Psoas muscle (tissue), 8 donors: ENCODE measurements around the gene SORL1. TPM values are rescaled to one million over a fixed set of nuclear protein-coding genes. Genes with fewer than 3 reads are reported as not detected.
"Not testable (repeated sequence)": the region's sequence is repeated elsewhere in the genome, so short reads cannot be mapped to it uniquely, and the experiment has no call there.

Experiments used
- ATAC-seq, 4 donors: fragments of 200-7000 bp; cut with Tn5 transposase; one replicate each; pipeline ENCODE4 v1.9.1; 2020; ENCODE audit warnings: moderate library complexity in 3 of 4, mild to moderate bottlenecking in 2 of 4
- DNase-seq, 2 donors: peaks; one replicate each; pipeline ENCODE4 v3.0.0-alpha.2; 2020
- H3K27ac ChIP-seq: fragments of 200-600 bp; one replicate; pipeline ENCODE4 v1.8.0; 2022
- H3K27me3 ChIP-seq, 3 donors: fragments of 200-600 bp in 1 of 3; one replicate each; pipeline versions ENCODE4 v1.6.1 to v1.8.0; 2013 to 2022; ENCODE audit warnings: low read length in 2 of 3, mild to moderate bottlenecking in 2 of 3, moderate library complexity in 1 of 3; ENCODE audit not compliant: insufficient read depth in 3 of 3
- H3K36me3 ChIP-seq, 2 donors: fragments of 200-600 bp in 1 of 2; one replicate each; pipeline versions ENCODE4 v1.6.1 to v1.8.0; 2013 to 2022; ENCODE audit warnings: low read depth in 1 of 2, mild to moderate bottlenecking in 1 of 2, moderate library complexity in 1 of 2; ENCODE audit not compliant: insufficient read depth in 1 of 2
- H3K4me1 ChIP-seq: fragments of 200-600 bp; one replicate; pipeline ENCODE4 v1.8.0; 2022
- H3K4me3 ChIP-seq: fragments of 200-600 bp; one replicate; pipeline ENCODE4 v1.8.0; 2022; ENCODE audit warnings: mild to moderate bottlenecking
- H3K9me3 ChIP-seq: fragments of 200-600 bp; one replicate; pipeline ENCODE4 v1.8.0; 2022
- WGBS, 3 donors: extraction: QIAGEN DNeasy Blood & Tissue Kit; methylation state at CpG; one replicate each; pipeline versions ENCODE4 v1.1.6 to v1.1.7; 2013; 5-methylcytosine and 5-hydroxymethylcytosine counted together
- intact Hi-C, 2 donors: fragments of 100-400 bp; cut with DNase I; formaldehyde crosslinking; loops; one replicate each; pipeline versions ENCODE4 v1.11.0 to v1.14.2; 2022
- polyA plus RNA-seq, 3 donors: library from polyadenylated mRNA; stranded (reverse); fragments of 200-250 nt; gene quantifications; one replicate each; pipeline ENCODE4 v1.2.3, GENCODE V29; 2013
- total RNA-seq, 4 donors: library from RNA; stranded (reverse); fragmentation: NEBNext Ultra II Directional in 2 of 4; extraction: Animal tissue kit (Norgen Biotek cat#: 25700) in 2 of 4; gene quantifications; one replicate each; pipeline versions ENCODE4 v1.2.1 to v1.2.4, GENCODE V29; 2021 to 2023
- TF ChIP-seq, protein P1 (sequence below): fragments of 200-600 bp; IDR thresholded peaks from one replicate; pipeline ENCODE4 v1.8.0; 2022; ENCODE audit warnings: antibody characterized with exemption
- donor health status: healthy with polysubstance abuse.
- donor health status: DM: no; HTN: no; CAD: no; lungs with moderate emphysema.
- donor health status: Bipolar disorder and iron deficiency.
- donor health status: healthy.
- donor health status: DM: yes; HTN: yes; CAD: no.
- donor health status: DM: no; HTN: no; CAD: no.
- donor health status: DM: no; HTN: no; CAD: no.
- donor health status: DM: yes; HTN: yes; CAD: no.

SORL1 gene
- total and polyA plus RNA-seq, 7 donors = 0.07 to 3.3 (median 1.5) TPM

DNA sequence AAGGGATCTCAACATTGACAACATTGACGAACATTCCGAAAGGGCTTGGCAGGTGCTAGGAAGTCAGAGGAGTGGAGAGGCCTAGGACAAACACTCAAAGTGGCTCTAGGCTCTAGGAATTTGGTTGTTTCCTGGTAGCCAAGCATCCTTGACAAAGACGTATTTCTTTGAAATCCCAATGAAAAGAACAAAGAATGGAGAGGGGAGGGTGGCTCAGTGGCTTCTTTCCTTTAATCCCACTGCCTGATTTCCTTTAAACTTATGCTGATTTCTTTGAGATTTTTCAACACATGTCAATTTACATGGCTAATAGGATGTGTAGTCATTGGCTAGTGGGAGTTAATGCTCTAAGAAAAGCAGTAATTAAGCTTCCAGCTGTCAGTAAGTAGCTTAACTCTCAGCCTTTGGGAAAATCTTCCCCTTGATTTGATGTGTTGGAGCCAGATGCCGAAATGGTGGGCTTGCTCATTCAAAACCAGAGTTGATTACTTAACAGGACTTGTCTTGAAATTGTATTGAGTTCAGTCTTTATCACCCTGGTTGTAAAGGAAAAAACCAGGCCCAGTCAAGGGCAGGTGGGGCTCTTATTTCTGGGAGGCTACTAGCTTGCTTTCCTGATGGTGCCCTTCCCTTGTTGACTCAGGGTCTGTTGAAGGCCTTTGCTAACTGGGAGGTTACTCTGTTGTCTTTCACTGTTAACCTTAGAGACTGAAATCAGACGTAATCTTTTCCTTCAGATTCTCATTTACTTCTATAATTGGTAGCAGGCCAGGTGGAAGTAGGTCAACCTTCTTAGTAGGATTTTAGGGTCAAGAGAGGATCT is 45.3 kb downstream of the SORL1 start:
- ATAC-seq (no peak), DNase-seq (no peak)
- 68 to 88% (median 82%) methylated on average over 5 of the region's 5 CpGs for WGBS, 3 donors
- intact Hi-C loops = no loop called here
- H3K4me3 ChIP-seq = no peak overlapping the region
- no peaks in the 10 kb centered on the region for H3K4me1 ChIP-seq
- TF ChIP-seq, protein P1, sequence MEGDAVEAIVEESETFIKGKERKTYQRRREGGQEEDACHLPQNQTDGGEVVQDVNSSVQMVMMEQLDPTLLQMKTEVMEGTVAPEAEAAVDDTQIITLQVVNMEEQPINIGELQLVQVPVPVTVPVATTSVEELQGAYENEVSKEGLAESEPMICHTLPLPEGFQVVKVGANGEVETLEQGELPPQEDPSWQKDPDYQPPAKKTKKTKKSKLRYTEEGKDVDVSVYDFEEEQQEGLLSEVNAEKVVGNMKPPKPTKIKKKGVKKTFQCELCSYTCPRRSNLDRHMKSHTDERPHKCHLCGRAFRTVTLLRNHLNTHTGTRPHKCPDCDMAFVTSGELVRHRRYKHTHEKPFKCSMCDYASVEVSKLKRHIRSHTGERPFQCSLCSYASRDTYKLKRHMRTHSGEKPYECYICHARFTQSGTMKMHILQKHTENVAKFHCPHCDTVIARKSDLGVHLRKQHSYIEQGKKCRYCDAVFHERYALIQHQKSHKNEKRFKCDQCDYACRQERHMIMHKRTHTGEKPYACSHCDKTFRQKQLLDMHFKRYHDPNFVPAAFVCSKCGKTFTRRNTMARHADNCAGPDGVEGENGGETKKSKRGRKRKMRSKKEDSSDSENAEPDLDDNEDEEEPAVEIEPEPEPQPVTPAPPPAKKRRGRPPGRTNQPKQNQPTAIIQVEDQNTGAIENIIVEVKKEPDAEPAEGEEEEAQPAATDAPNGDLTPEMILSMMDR = no peak
- H3K27me3 ChIP-seq = no peaks in the 10 kb centered on the region
- H3K27ac ChIP-seq = no peak overlapping the region
- no peaks in the 10 kb centered on the region for H3K9me3 ChIP-seq
- H3K36me3 ChIP-seq = no peaks in the 10 kb centered on the region

DNA sequence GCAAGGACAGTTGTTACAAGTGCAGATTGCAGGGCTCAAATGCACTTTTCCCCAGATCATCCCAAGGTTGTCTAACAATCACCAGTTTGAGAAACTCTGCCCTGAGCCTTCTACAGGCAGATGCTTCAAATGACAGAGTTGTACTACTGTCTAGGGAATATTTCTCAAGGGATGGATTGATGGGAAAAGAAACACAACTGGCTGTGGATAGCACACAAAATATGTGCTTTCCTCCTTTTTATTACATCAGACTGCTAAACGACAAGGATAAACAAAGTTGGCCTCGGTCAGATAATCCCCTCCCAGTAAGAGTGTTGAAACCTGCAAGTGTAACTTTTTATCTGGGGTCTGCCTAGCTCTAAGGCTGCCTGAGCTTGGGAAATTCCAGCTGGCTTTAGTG is 47.3 kb downstream of the SORL1 start:
- intact Hi-C loops = no loop called here
- 19 to 28% (median 24%) methylated on average over 2 of the region's 2 CpGs for WGBS, 3 donors
- no peaks in the 10 kb centered on the region for H3K9me3 ChIP-seq
- no peak overlapping the region for H3K27ac ChIP-seq
- no peaks in the 10 kb centered on the region for H3K36me3 ChIP-seq
- TF ChIP-seq, protein P1 = no peak
- H3K4me3 ChIP-seq = no peak overlapping the region
- no peak for ATAC-seq
- no peaks in the 10 kb centered on the region for H3K27me3 ChIP-seq
- H3K4me1 ChIP-seq = no peaks in the 10 kb centered on the region
- no peak for DNase-seq

DNA sequence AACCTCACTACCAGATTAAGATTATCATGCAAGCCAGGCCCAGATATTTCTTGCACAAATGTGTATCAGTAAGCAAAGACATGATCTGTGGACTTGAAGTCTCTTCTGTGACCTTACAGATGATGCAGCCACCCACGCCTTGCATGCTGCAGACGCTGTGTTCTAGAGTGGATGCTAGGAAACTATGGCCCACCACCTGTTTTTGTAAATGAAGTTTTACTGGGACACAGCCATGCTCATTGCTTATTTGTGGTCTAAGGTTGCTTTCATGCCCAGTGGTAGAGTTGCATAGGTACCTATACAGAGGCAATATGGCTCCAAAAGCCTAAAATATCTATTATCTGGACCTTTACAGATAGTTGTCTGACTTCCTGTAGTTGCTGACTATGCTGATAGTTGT is 48.2 kb downstream of the SORL1 start:
- ATAC-seq = no peak
- TF ChIP-seq, protein P1 = no peak
- DNase-seq = no peak
- 44 to 74% (median 71%) methylated on average over 2 of the region's 2 CpGs for WGBS, 3 donors
- Histone ChIP-seq H3K9me3 (peaks cover 1% of the 10 kb centered on the region), H3K27ac (no peak overlapping the region), H3K27me3 (no peaks in the 10 kb centered on the region), H3K4me3 (no peak overlapping the region), H3K36me3 (no peaks in the 10 kb centered on the region), H3K4me1 (no peaks in the 10 kb centered on the region)
- intact Hi-C loops = no loop called here

DNA sequence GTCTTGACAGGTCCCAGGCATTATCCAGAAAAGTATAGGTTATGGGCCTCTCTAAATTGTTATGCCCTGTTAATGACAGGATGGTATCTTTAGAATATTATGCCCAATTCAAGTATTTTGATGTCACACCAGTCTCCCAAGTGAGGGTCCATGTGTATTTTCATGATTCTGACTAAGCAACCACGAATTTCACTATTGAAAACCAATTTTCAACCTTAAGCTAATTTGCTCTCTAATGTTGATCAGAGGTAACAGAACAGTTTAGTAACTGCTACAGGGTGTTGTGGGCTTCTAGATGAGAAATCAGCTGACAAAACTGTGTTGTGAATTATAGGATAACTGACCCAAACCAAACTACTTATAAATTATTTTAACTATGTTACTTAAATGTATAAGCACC is 48.6 kb downstream of the SORL1 start:
- no peaks in the 10 kb centered on the region for H3K4me1 ChIP-seq
- H3K27me3 ChIP-seq = no peaks in the 10 kb centered on the region
- H3K36me3 ChIP-seq = no peaks in the 10 kb centered on the region
- no peak overlapping the region for H3K4me3 ChIP-seq
- no peak overlapping the region for H3K27ac ChIP-seq
- 69 to 85% (median 71%) methylated on average over 1 of the region's 1 CpG for WGBS, 3 donors
- H3K9me3 ChIP-seq = peaks cover 5% of the 10 kb centered on the region
- intact Hi-C loops = no loop called here
- TF ChIP-seq, protein P1 = no peak
- no peak for ATAC-seq
- no peak for DNase-seq

DNA sequence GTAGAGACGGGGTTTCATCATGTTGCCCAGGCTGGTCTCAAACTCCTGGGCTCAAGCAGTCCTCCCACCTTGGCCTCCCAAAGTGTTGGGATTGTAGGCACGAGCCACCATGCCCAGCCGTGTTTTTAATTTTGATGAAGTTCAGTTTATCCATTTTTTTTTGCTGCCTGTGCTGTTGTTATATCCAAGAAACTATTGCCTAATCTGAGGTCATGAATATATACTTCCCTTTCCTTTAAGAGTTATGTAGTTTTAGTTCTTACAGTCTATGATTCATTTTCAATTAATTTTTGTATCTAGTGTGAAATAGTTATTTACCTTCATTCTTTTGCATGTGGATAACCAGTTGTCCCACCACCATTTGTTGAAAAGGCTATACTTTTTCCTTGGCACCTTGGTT is 50.9 kb downstream of the SORL1 start:
- 60 to 91% (median 88%) methylated on average over 3 of the region's 3 CpGs for WGBS, 3 donors
- Histone ChIP-seq H3K4me1 (no peaks in the 10 kb centered on the region), H3K27ac (no peak overlapping the region), H3K27me3 (no peaks in the 10 kb centered on the region), H3K36me3 (no peaks in the 10 kb centered on the region), H3K9me3 (peaks cover 16% of the 10 kb centered on the region), H3K4me3 (no peak overlapping the region)
- TF ChIP-seq, protein P1 = no peak
- intact Hi-C loops = no loop called here
- ATAC-seq (no peak), DNase-seq (no peak)

DNA sequence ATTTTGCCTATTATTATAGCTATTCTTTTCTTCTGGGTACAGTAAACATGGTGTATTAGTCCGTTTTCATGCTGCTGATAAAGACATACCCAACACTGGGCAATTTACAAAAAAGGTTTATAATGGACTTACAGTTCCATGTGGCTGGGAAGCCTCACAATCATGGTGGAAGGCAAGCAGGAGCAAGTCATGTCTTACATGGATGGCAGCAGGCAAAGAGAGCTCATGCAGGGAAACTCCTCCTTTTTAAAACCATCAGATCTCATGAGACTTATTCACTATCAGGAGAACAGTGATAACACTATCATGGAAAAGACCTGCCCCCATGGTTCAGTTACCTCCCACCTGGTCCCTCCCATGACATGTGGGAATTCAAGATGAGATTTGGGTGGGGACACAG is 54.1 kb downstream of the SORL1 start:
- H3K27ac ChIP-seq, DNase-seq, ATAC-seq, H3K4me1 ChIP-seq, H3K4me3 ChIP-seq, intact Hi-C loops, H3K36me3 ChIP-seq, H3K27me3 ChIP-seq: not testable (repeated sequence)
- 91 to 95% (median 92%) methylated on average over 1 of the region's 1 CpG for WGBS, 3 donors
- H3K9me3 ChIP-seq = peaks cover 16% of the 10 kb centered on the region
